ENCODE data around the gene SNTG2.
A peak's percentile ranks its signal among the peaks of the same experiment; 100 is the strongest.

The SNTG2 gene

GRCh38 chr2:920999-921398 is 29.6 kb upstream of the SNTG2 start:
- H3K27ac Mint-ChIP-seq = no peak overlapping the region
- H3K9me3 Mint-ChIP-seq = no peaks in the 10 kb centered on the region
- H3K36me3 Mint-ChIP-seq = no peaks in the 10 kb centered on the region
- H3K4me1 Mint-ChIP-seq = no peaks in the 10 kb centered on the region
- H3K27me3 Mint-ChIP-seq = peaks cover 29% of the 10 kb centered on the region
- ATAC-seq = no peak
- no peak overlapping the region for H3K4me3 Mint-ChIP-seq

- Mint-ChIP-seq H3K27ac (no peak overlapping the region), H3K4me3 (no peak overlapping the region), H3K9me3 (no peaks in the 10 kb centered on the region), H3K36me3 (no peaks in the 10 kb centered on the region), H3K4me1 (no peaks in the 10 kb centered on the region), H3K27me3 (peaks cover 35% of the 10 kb centered on the region)
- peak; percentile 29 for ATAC-seq
Measured at GRCh38 chr2:922185-922584, 28.5 kb upstream of the SNTG2 start.

- H3K27me3 Mint-ChIP-seq = peaks cover 28% of the 10 kb centered on the region
- H3K36me3 Mint-ChIP-seq = no peaks in the 10 kb centered on the region
- no peak for ATAC-seq
- H3K4me3 Mint-ChIP-seq = no peak overlapping the region
- H3K27ac Mint-ChIP-seq = no peak overlapping the region
- no peaks in the 10 kb centered on the region for H3K9me3 Mint-ChIP-seq
- no peaks in the 10 kb centered on the region for H3K4me1 Mint-ChIP-seq
Measured at GRCh38 chr2:923832-924601, 26.6 kb upstream of the SNTG2 start.

GRCh38 chr2:924701-925100 is 25.9 kb upstream of the SNTG2 start:
- no peak overlapping the region for H3K4me3 Mint-ChIP-seq
- no peak for ATAC-seq

GRCh38 chr2:925309-925708 is 25.3 kb upstream of the SNTG2 start:
- H3K27me3 Mint-ChIP-seq = peaks cover 28% of the 10 kb centered on the region
- H3K27ac Mint-ChIP-seq = no peak overlapping the region
- no peaks in the 10 kb centered on the region for H3K9me3 Mint-ChIP-seq
- no peaks in the 10 kb centered on the region for H3K4me1 Mint-ChIP-seq
- H3K4me3 Mint-ChIP-seq = no peak overlapping the region
- no peak for ATAC-seq
- H3K36me3 Mint-ChIP-seq = no peaks in the 10 kb centered on the region

More at GRCh38 chr2:924701-925100, 25.9 kb upstream of the SNTG2 start:
- Mint-ChIP-seq H3K27me3 (peaks cover 28% of the 10 kb centered on the region), H3K9me3 (no peaks in the 10 kb centered on the region), H3K27ac (no peak overlapping the region), H3K4me1 (no peaks in the 10 kb centered on the region), H3K36me3 (no peaks in the 10 kb centered on the region)

GRCh38 chr2:925711-926110 is 24.9 kb upstream of the SNTG2 start:
- Mint-ChIP-seq H3K4me1 (no peaks in the 10 kb centered on the region), H3K9me3 (no peaks in the 10 kb centered on the region), H3K4me3 (no peak overlapping the region), H3K36me3 (no peaks in the 10 kb centered on the region), H3K27me3 (peaks cover 28% of the 10 kb centered on the region), H3K27ac (no peak overlapping the region)
- no peak for ATAC-seq

- Mint-ChIP-seq H3K27me3 (peaks cover 28% of the 10 kb centered on the region), H3K27ac (no peak overlapping the region), H3K4me3 (no peak overlapping the region), H3K36me3 (no peaks in the 10 kb centered on the region), H3K9me3 (no peaks in the 10 kb centered on the region), H3K4me1 (no peaks in the 10 kb centered on the region)
- ATAC-seq = no peak
Measured at GRCh38 chr2:926259-926793, 24.3 kb upstream of the SNTG2 start.

- Mint-ChIP-seq H3K4me3 (no peak overlapping the region), H3K9me3 (no peaks in the 10 kb centered on the region), H3K27ac (no peak overlapping the region), H3K27me3 (peaks cover 28% of the 10 kb centered on the region), H3K36me3 (no peaks in the 10 kb centered on the region), H3K4me1 (no peaks in the 10 kb centered on the region)
- ATAC-seq = no peak
Measured at GRCh38 chr2:926896-927295, 23.8 kb upstream of the SNTG2 start.

GRCh38 chr2:929011-929735 is 21.5 kb upstream of the SNTG2 start:
- no peak overlapping the region for H3K4me3 Mint-ChIP-seq
- peaks cover 26% of the 10 kb centered on the region for H3K27me3 Mint-ChIP-seq

GRCh38 chr2:929925-930324 is 20.7 kb upstream of the SNTG2 start:
- no peak overlapping the region for H3K27ac Mint-ChIP-seq
- no peaks in the 10 kb centered on the region for H3K4me1 Mint-ChIP-seq
- peaks cover 18% of the 10 kb centered on the region for H3K27me3 Mint-ChIP-seq
- H3K9me3 Mint-ChIP-seq = no peaks in the 10 kb centered on the region
- no peaks in the 10 kb centered on the region for H3K36me3 Mint-ChIP-seq
- H3K4me3 Mint-ChIP-seq = no peak overlapping the region
- ATAC-seq = no peak

More at GRCh38 chr2:929011-929735, 21.5 kb upstream of the SNTG2 start:
- no peaks in the 10 kb centered on the region for H3K4me1 Mint-ChIP-seq
- H3K36me3 Mint-ChIP-seq = no peaks in the 10 kb centered on the region
- H3K27ac Mint-ChIP-seq = no peak overlapping the region
- ATAC-seq = no peak
- no peaks in the 10 kb centered on the region for H3K9me3 Mint-ChIP-seq

GRCh38 chr2:930935-931334 is 19.7 kb upstream of the SNTG2 start:
- H3K27ac Mint-ChIP-seq = no peak overlapping the region
- no peak for ATAC-seq
- no peaks in the 10 kb centered on the region for H3K36me3 Mint-ChIP-seq
- no peaks in the 10 kb centered on the region for H3K9me3 Mint-ChIP-seq
- no peaks in the 10 kb centered on the region for H3K4me1 Mint-ChIP-seq
- no peak overlapping the region for H3K4me3 Mint-ChIP-seq
- peaks cover 8% of the 10 kb centered on the region for H3K27me3 Mint-ChIP-seq

GRCh38 chr2:932320-933115 is 18.1 kb upstream of the SNTG2 start:
- Mint-ChIP-seq H3K4me1 (no peaks in the 10 kb centered on the region), H3K27me3 (no peaks in the 10 kb centered on the region), H3K27ac (no peak overlapping the region), H3K36me3 (no peaks in the 10 kb centered on the region), H3K4me3 (no peak overlapping the region), H3K9me3 (peaks cover 3% of the 10 kb centered on the region)
- ATAC-seq = no peak

- Mint-ChIP-seq H3K36me3 (no peaks in the 10 kb centered on the region), H3K4me3 (no peak overlapping the region), H3K27me3 (no peaks in the 10 kb centered on the region), H3K9me3 (peaks cover 3% of the 10 kb centered on the region), H3K27ac (no peak overlapping the region), H3K4me1 (no peaks in the 10 kb centered on the region)
- ATAC-seq = no peak
Measured at GRCh38 chr2:933734-934295, 16.8 kb upstream of the SNTG2 start.

GRCh38 chr2:937530-937929 is 13.1 kb upstream of the SNTG2 start:
- ATAC-seq = no peak
- Mint-ChIP-seq H3K4me3 (no peak overlapping the region), H3K9me3 (peaks cover 3% of the 10 kb centered on the region), H3K36me3 (no peaks in the 10 kb centered on the region), H3K4me1 (no peaks in the 10 kb centered on the region), H3K27ac (no peak overlapping the region), H3K27me3 (no peaks in the 10 kb centered on the region)
